HPDE6-E6E7 (cell line): Measurements from ENCODE around the gene GPC2.
"Not testable (repeated sequence)": the region's sequence is repeated elsewhere in the genome, so short reads cannot be mapped to it uniquely, and the experiment has no call there.

Experiments used
- DNase-seq: peaks from one replicate; pipeline ENCODE4 v3.0.0; 2011; ENCODE audit warnings: missing footprints; ENCODE audit errors: extremely low spot score

The GPC2 gene

DNA sequence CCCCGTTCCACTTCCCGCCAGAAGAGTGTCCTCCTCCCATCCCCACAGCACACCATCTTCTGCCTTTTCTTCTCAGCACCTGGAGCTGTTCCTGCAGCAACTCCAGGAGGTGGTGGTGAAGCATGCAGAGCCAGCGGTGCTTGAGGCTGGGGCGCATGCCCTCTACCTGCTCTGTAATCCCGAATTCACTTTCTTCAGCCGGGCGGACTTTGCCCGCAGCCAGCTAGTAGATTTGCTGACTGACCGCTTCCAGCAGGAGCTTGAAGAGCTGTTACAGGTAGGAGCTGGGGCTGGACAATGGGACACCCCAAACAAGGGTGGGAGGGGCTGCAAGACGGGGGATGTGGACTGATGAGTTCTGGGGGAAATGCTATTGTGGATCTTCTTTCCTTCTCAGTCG lies 23.5 kb upstream of the GPC2 start:
- no peak for DNase-seq

DNA sequence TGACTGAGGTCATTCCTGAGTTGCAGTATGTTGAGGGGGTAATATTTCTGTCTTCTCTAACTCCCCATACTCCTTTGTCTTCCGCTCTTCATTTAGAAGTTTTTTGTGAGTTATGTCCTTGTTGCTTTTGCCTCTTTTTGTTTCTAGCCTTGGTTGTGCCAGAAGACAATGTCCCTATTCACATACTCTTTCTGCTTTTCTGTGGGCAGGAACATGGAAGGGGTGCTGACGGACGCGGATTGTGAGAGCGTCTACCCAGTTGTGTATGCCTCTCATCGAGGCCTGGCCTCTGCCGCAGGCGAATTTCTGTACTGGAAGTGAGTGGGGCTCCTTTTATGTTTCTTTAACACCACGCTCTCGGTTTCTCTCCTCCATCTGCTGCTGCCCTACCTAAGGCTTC lies 21.1 kb upstream of the GPC2 start:
- DNase-seq, result no peak

DNA sequence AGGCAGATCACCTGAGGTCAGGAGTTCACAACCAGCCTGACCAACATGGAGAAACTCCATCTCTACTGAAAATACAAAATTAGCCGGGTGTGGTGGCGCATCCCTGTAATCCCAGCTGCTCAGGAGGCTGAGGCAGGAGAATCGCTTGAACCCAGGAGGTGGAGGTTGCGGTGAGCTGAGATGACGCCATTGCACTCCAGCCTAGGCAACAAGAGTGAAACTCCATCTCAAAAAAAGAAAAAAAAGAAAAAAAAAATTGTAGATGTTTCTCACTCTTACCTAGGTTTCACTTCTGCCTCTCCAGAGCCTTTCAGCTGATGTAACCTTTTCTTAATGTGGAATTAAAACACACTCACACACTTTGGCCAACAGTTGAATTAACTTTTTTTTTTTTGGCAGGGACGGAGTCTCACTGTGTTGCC lies 18.7 kb upstream of the GPC2 start:
- DNase-seq, result not testable (repeated sequence)

DNA sequence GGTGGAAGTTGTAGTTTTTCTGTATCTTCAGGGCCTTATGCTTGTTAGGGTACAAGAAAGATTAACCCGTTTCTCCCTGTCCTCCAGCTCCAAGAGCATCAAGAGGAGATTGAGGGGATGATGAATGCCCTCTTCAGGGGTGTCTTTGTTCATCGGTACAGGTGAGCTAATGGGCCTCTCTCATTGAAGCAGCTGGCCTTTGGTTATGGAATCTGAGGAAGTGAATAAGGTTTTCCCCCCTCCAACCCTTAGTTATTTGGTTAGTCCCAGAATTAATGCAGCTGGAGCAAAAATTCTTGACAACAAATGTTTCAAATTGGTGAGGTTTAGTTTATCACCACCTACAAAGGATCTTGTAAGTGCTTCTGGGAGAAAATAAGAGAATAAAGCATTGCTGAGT lies 18.0 kb upstream of the GPC2 start:
- no peak for DNase-seq

DNA sequence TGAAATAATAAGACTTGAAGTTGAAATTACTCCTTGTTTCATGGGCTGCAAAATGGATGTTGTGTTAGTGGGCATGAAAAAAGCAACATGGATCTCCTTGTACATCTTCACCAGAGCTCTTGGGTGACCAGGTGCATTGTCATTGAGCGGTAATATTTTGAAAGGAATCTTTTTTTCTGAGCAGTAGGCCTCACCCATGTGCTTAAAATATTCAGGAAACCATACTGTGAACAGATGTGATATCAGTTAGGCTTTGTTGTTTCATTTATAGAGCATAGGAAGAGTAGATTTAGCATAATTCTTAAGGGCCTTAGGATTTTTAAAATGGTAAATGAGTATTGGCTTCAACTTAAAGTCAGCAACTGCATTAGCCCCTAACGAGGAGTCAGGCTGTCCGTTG lies 15.8 kb upstream of the GPC2 start:
- no peak for DNase-seq

DNA sequence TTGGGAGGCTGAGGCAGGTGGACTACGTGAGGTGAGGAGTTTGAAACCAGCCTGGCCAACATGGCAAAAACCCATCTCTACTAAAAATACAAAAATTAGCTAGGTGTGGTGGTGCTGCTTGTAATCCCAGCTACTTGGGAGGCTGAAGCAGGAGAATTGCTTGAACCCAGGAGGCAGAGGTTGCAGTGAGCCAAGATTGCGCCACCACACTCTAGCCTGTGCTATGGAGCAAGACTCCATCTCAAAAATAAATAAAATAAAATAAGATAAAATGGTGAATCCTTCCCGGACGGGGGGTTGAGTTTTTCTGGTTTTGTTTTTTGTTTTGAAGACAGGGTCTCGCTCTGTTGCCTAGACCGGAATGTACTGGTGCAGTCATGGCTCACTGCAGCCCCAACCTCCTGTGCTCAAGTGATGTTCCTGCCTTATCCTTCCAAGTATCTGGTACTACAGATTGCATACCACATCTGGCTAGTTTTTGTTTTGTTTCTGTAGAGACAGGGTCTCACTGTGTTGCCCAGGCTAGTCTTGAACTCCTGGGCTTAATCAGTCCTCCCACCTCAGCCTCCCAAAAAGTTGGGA lies 15.2 kb upstream of the GPC2 start:
- not testable (repeated sequence) for DNase-seq

DNA sequence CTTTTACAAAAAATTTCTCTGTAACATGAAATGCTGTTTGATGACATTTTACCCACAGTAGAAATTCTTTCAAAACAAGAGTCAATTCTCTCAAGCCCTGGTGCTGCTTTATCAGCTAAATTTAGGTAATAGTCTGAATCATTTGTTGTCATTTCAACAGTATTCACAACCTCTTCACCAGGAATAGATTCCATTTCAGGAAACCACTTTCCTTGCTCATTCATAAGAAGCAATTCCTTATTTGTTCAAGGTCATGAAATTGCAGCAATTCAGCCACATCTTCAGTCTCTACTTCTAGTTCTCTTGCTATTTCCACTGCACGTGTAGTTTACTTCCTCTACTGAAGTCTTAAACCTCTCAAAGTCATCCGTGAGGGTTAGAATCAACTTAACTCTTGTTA lies 14.6 kb upstream of the GPC2 start:
- no peak for DNase-seq

DNA sequence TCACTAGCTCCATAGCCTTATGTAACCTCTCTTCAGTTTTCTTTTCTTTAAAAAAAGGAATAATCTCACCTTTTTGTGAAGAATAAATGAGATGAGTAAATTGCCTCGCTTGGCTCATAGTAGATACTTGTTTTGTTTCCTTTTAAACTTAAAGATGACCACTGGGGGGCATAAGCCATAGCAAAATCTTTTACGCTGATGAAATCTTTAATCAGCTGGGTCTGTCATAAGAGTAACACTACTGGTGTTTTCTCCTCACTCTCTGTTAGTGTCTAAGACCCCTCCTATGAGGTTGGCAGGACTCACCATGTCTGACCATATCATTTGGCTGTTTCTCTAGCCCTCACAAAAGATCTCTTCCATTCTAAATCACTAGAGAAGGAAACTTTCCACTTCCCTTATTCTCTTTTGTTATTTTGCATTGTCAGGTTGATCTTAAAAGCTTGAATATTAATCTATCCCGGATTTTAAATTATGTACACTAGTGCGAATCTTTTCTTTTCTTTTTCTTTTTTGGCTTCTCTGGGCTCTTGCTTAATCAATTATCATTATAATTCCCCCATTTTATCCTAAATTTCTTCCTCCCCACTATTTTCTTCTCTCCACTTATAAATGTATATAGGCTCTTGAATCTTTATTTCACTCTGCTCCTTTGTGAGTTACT lies 13.0 kb upstream of the GPC2 start:
- DNase-seq, result no peak

DNA sequence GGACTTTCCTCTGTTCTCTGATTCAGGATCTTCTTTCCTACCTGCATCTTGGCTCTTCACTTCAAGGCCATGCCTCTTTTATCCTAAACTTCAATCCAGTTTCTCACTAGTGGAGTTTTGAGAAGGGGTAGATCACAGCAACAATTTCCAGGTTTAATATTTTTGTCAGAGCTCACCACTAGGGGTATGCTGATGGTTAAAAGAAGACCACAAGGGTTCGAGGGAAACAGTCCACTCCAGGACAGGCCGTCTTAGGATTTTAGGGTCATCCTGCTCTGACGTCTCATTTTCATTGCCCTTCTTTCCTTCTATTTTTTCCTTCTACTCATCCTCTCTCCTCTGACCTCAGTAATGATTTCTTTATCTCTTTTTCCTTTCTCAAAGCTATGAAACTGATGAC lies 11.9 kb upstream of the GPC2 start:
- no peak for DNase-seq

DNA sequence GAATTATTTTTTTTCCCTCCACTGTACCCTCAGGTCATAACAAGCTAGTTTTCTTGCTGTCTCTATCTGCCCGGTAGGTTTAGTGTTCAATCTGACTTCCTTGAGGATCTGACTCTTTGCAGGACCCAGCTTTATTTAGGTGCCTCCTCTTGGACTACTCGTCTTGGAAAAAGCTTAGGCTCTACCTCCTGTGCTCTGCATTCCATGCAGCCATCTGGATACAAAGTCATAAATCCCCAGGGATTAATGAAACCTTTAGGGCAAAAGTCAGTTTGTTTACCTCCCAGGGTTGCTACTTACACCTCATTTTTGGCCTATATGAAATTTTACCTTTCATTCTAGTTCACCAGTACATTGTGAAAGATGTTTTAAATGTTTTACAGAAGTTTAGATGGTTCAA lies 8.5 kb upstream of the GPC2 start:
- no peak for DNase-seq

DNA sequence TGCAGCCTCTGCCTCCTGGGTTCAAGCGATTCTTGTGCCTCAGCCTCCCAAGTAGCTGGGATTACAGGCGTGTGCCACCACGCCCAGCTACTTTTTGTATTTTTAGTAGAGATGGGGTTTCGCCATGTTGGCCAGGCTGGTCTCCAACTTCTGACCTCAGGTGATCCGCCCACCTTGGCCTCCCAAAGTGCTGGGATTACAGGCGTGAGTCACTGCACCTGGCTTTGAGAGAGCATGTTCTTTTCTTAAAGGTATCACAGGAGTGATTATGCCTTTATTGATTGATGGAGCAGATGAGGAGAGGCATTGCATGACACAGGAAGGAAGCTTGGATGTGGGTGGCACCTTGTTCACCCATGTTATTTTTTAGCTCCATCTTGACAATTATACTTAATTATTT lies 5.9 kb upstream of the GPC2 start:
- DNase-seq, result not testable (repeated sequence)

DNA sequence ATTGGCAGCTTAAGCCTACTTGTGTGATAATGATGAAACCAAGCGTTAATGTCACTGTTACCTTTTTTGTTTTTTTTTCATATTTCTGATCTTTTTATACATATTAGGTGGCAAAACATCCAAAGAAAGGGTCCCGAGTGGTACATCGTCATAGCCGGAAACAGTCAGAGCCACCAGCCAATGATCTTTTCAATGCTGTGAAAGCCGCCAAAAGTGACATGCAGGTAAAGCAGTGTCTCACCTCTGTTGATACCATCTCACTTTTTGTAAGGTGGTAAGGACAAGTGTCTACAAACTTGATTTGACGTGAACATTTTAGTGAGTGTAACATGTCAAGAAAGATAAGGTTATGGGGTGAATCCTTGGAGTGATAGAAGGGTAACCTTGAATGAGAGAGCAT lies 5.4 kb upstream of the GPC2 start:
- DNase-seq, result not testable (repeated sequence)

DNA sequence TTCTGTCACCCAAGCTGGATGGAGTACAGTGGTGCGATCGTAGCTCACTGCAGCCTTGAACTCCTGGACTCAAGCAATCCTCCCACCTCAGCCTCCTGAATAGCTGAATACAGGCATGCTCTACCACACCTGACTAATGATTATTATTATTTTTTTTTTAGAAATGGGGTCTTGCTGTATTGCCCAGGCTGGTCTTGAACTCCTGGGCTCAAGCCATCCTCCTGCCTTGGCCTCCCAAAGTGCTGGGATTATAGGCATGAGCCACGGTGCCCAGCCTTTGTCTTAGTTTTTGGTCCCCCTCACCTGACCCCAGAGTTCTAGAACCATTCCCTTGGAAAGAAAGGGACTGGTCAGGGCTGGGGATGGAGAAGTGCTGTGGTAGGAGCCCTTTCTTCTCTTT lies 2.9 kb upstream of the GPC2 start:
- not testable (repeated sequence) for DNase-seq

DNA sequence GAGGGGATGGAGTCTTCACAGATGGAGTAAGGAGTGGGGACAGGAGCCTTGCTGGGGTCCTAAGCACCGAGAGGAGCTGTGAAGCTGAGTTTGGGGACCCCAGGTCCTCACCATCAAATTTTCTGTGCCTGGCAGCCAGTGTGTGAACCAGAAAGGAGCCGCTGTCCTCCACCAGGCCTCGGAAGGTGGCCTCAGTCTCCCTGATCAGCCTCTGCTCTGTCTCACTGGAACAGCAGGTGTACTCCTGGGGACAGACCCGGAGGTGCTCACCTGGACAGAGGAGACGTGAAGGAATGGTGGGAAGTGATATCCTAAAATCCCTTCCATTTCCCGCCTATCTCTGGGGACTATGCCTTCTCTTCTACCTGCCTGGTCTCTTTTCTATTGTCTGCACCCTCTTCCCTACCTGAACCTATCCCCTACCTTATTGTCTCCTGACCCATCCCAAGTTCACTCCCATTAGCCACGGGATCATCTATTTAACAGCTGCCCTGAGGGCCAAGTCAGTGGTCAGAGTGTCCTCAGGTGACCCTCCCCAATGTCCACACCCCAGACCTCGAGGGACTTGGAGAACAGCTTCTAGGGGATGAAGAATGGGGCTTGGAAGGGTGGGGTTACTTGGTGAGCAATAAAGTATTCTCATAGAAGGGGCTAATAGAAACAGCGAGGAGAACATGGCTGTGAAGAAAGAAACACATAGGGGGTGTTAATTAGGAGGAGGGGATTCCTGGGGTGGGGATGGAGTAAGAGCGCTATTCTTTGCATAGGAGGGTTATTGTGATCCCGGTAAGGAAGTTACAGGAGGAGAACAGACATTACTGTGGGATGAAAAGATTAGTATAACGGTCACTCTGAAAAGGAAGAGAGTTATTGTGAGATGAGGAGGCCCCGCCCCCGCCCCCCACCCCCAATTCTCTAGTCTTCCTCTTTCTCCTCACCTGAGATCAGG lies 811 bp downstream of the GPC2 start:
- no peak for DNase-seq

DNA sequence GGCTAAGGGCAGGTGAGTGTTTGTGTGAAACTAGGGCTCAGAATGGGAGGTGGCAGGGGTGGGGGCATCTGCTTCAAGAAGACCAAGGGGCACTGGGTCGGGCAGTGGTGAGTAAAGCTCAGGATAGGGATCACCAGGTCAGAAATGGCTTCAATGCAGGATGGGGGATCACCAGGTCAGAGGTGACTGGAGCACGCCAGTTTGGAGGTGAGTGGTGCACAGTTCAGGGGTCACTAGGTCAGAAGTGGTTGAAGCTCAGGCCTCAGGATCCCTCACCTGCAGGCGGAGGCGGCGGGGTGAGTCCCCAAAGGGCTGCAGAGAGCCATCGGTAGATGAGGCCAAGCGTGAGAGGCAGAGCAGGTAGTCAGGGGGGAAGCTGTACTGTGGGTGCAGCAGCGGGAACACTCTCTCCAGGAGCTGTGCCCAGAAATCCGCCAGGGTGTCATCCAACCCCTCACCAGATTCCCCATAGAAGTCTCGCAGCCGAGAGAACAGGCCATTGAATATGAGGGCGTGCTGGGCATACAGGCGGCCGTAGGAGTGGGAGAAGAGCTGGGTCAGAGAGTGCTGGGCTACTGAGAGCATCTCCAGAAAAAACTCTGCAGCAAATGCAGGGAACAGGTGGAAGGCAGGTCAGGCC lies 1.8 kb downstream of the GPC2 start:
- DNase-seq, result no peak

DNA sequence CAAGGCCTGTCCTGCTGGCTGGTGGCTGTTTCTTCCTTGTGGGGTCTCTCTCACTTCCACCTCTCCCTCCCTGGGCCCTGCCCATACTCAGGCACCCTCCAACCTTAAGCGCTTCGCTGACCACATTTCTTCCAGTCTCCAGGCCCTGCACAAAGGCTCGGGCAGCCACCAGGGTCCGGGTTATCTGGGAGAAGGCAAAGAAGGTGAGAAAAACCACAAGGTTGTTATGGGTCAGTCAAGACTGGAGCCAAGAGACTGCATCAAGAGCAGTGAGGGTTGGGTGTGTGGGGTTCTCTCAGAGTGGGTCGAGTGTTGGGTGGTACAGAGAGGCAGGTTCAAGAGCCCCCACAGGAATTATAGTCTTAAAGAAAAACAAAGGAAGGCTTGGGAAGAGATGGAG lies 2.6 kb downstream of the GPC2 start:
- no peak for DNase-seq

DNA sequence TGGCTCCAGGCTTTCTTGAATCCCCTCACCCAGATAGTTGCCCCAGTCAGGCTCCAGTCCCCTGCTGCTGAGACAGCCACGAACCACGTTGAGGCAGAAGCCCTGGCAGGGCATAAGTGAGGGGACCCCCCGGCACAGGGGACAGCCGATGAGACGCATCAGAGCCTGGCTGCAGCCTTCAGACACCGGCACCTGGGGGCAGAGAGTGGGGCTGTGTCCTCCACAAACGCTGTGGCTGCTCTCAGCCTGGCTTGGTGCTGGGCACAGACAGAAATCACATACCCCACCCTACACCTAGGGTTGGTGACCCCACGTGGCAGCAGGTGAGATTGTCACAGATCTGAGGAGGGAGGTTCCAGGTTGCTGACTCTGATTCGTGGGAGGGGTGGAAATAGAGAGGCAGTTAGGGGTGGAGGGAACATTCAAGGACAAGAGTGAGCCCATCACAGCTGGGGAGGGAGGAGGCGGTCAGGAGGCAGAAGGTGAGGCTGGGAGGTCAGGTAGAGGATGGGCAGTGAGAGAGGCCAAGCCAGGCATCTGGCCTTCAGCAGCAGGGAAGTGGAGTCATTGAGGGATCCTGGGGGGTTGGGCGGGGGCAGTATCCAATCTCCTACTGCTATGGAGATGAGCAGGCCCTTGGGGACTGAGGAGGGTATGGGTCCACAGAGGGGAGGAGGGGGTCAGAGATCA lies 3.2 kb downstream of the GPC2 start:
- DNase-seq, result no peak

DNA sequence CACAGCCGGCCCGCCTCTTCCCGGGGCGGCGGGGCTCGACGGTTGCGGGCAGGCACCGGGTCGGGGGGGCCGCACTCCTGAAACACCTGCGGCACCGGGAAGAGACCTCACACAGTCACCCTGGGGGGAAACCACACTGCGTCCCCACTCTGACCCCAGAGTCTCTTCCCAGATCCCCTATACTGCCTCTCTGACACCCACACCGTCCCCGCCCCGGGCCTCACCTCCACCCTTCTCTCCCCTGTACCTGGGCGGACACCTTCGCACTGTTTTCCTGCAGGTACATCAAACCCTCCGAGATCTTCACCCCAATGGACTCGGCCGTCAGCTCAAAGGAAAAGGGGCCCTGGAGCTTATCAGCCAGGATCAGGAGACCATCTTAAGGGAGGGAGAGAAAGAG lies 5.3 kb downstream of the GPC2 start:
- DNase-seq, result no peak

DNA sequence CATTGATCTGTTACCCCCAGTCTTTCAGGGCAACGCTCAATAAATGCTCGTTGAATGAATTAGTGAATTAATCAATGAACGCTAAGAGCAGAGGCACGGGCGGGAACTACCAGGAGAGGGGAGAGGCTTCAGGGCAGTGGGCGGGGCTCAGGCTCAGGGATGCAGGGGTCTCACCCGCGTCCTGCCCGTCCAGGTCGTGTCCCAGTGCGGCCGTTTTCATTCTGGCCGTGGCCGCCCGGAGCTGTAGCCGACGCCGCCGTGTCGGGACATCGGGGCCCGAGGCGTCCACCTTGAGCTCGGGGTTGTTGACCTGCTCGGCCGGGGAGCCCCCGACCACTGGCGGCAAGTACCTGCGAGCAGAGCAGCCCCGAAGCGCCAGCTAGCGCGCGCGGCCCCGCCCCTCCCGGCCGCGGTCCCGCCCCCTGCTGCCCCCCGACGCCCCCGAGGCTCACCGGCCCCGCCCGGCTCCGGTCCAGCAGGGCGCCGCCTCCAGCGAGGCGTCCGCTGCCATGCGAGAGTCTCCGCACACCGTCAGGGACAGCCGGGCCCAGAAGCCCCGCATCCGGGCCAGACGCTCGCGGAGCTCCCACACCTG lies 6.0 kb downstream of the GPC2 start:
- no peak for DNase-seq

DNA sequence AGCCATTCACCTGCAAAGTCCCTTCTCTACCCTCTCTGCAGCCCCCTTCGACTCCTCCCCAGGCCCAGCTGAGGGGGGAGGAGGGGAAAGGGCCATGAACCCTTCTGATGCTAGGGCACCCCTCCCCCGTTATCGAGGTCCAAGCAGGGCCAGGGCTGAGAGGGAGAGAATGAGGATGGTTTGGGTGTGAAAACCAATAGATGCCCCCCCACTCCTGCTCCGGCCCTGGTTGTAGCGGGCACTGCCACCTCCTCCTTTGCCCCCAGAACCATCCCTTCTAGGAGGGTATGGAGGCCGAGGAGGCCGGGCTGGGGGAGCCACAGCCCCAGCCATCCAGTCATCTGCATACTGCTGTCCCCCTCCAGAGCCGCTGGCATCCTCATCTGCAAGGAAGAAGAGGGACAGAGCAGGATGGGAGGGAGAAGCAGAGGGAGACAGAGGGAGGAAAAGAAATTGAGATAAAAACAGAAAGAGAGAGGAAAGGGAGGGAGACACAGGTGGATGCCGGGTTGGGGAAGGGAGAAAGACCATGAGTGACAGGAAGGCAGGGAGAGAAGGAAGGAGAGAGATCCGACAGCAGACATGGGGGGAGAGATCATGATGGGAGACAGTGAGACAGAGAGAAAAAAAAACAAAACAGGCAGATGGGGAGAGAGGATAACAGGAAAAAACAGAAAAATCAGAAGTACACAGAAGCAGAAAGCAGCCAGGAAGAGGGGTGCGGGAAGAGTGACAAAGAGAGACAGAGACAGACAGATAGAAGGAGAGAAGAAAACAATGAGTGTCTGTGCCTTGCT lies 6.9 kb downstream of the GPC2 start:
- DNase-seq, result no peak
